Right lobe of liver (tissue), 4 donors: ENCODE data around the gene SORL1.

Experiments
- POLR2A ChIP-seq: fragments of 450-650 bp; IDR thresholded peaks from one replicate; pipeline ENCODE4 v1.6.1; 2017; ENCODE audit warnings: antibody characterized with exemption, mild to moderate bottlenecking
- TF ChIP-seq, protein P1 (sequence below), 4 donors: fragments of 200-600 bp in 3 of 4; fragments of 450-650 bp in 1 of 4; IDR thresholded peaks; one replicate each; pipeline versions ENCODE4 v1.5.1 to v1.8.0; 2016 to 2022; ENCODE audit warnings: antibody characterized with exemption in 4 of 4, mild to moderate bottlenecking in 2 of 4
- donor health status: DM: no; HTN: no; CAD: no.
- donor health status: DM: no; HTN: no; CAD: no.
- donor health status: DM: no; HTN: yes; CAD: no.

DNA sequence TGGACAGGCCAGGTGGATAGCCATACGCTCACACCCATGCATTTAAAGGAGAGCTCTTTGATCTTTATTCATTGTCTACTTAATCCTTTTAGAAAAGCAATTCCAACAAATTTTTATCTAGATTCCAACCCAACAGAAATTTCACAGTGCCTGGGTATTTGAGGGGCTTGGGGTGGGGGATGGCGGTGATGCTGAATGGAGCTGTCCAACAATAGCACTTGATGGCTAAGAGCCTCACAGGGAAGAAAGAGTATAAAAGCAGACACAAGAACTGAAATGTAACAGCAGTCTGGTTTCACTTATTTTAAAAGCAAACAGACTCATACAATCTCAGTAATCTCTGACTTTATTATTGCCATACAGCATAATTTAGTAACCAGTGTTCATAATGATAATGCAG, 102.4 kb downstream of the SORL1 start:
- TF ChIP-seq, protein P1, sequence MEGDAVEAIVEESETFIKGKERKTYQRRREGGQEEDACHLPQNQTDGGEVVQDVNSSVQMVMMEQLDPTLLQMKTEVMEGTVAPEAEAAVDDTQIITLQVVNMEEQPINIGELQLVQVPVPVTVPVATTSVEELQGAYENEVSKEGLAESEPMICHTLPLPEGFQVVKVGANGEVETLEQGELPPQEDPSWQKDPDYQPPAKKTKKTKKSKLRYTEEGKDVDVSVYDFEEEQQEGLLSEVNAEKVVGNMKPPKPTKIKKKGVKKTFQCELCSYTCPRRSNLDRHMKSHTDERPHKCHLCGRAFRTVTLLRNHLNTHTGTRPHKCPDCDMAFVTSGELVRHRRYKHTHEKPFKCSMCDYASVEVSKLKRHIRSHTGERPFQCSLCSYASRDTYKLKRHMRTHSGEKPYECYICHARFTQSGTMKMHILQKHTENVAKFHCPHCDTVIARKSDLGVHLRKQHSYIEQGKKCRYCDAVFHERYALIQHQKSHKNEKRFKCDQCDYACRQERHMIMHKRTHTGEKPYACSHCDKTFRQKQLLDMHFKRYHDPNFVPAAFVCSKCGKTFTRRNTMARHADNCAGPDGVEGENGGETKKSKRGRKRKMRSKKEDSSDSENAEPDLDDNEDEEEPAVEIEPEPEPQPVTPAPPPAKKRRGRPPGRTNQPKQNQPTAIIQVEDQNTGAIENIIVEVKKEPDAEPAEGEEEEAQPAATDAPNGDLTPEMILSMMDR (IDR thresholded peaks at IDR 0.05) = no peak
- TF ChIP-seq POLR2A = no peak
